Adrenal gland (tissue), 12 donors: ENCODE results near the gene NAA11. TPM values are rescaled to one million over a fixed set of nuclear protein-coding genes. Genes with fewer than 3 reads are reported as not detected.

Experiments used
- DNase-seq, 7 donors: peaks; one replicate each; pipeline ENCODE4 v3.0.0-alpha.2; 2019 to 2020
- H3K27ac ChIP-seq, 5 donors: fragments of 200-600 bp; sonication (generic) in 4 of 5; 1 replicate in 3 of 5; 2 replicates in 2 of 5; pipeline versions ENCODE4 v1.5.1 to v1.8.0; 2016 to 2020; ENCODE audit warnings: mild to moderate bottlenecking in 1 of 5
- H3K27me3 ChIP-seq: fragments of 200-600 bp; 2 replicates; pipeline ENCODE4 v1.8.0; 2021
- H3K36me3 ChIP-seq, 2 donors: fragments of 200-600 bp; replicated peaks in 1 of 2; 1 replicate in 1 of 2; 2 replicates in 1 of 2; pipeline versions ENCODE4 v1.5.1 to v1.8.0; 2018 to 2022
- H3K4me1 ChIP-seq, 2 donors: fragments of 200-600 bp; replicated peaks in 1 of 2; 1 replicate in 1 of 2; 2 replicates in 1 of 2; pipeline versions ENCODE4 v1.5.1 to v1.8.0; 2018 to 2021
- H3K4me3 ChIP-seq, 4 donors: fragments of 200-600 bp; sonication (generic) in 3 of 4; one replicate each; pipeline ENCODE4 v1.5.1; 2016 to 2018
- H3K9me3 ChIP-seq, 3 donors: fragments of 200-600 bp; sonication (generic) in 1 of 3; replicated peaks in 1 of 3; 1 replicate in 2 of 3; 2 replicates in 1 of 3; pipeline versions ENCODE4 v1.5.1 to v1.8.0; 2016 to 2021
- CTCF ChIP-seq, 6 experiments: fragments of 450-650 bp in 4 of 6; fragments of 200-600 bp in 2 of 6; sonication (generic) in 1 of 6; IDR thresholded peaks; 1 replicate in 5 of 6; 2 replicates in 1 of 6; pipeline versions ENCODE4 v1.5.1 to v1.8.0; 2016 to 2021; ENCODE audit warnings: antibody characterized with exemption in 6 of 6, mild to moderate bottlenecking in 2 of 6, moderate library complexity in 1 of 6
- POLR2A ChIP-seq, 2 donors: fragments of 450-650 bp; IDR thresholded peaks; one replicate each; pipeline ENCODE4 v1.6.1; 2017; ENCODE audit warnings: antibody characterized with exemption in 2 of 2, mild to moderate bottlenecking in 2 of 2, moderate library complexity in 1 of 2
- WGBS, 4 donors: extraction: QIAGEN DNeasy Blood & Tissue Kit in 2 of 4; methylation state at CpG; one replicate each; pipeline versions ENCODE4 v1.1.5 to v1.1.7; 2013 to 2017; 5-methylcytosine and 5-hydroxymethylcytosine counted together
- intact Hi-C, 2 donors: fragments of 100-400 bp; cut with DNase I; formaldehyde crosslinking; loops; one replicate each; pipeline versions ENCODE4 v1.14.1 to v1.15.0; 2022 to 2023
- polyA plus RNA-seq, 3 donors: library from polyadenylated mRNA; stranded (reverse); fragments of 200-250 nt in 2 of 3; fragments of 350-450 nt in 1 of 3; fragmentation: Illumina TruSeq in 1 of 3; extraction: RNeasy Lipid Tissue Mini Kit (QIAGEN cat#74804) in 1 of 3; gene quantifications; one replicate each; pipeline ENCODE4 v1.2.3, GENCODE V29; 2013 to 2014
- total RNA-seq, 9 donors: library from RNA; depleted of rRNA in 4 of 9; stranded (reverse); fragments of >200 nt in 4 of 9; fragments of 120-200 nt in 1 of 9; fragmentation: NEBNext Ultra II Directional in 1 of 9; extraction: Animal tissue kit (Norgen Biotek cat#: 25700) in 1 of 9; gene quantifications; one replicate each; pipeline versions ENCODE4 v1.1.0 to v1.2.4, GENCODE V29; 2013 to 2023
- donor health status: healthy with polysubstance abuse.
- donor health status: Bipolar disorder and iron deficiency.
- donor health status: DM: yes; HTN: yes; CAD: no.
- donor health status: DM: no; HTN: no; CAD: no.
- donor health status: DM: no; HTN: no; CAD: no.
- donor health status: DM: yes; HTN: yes; CAD: no.

NAA11 gene
- total and polyA plus RNA-seq, 12 donors: not detected

- Histone ChIP-seq H3K36me3 (no peaks in the 10 kb centered on the region), H3K9me3 (no peaks in the 10 kb centered on the region), H3K27ac (no peak overlapping the region), H3K4me1 (no peaks in the 10 kb centered on the region), H3K27me3 (no peaks in the 10 kb centered on the region), H3K4me3 (no peak overlapping the region)
- DNase-seq: no peak
- 34 to 53% (median 48%) methylated on average over 3 of the region's 3 CpGs for WGBS, 4 donors
- intact Hi-C loops: no loop called here
- no peak for TF ChIP-seq CTCF (IDR thresholded peaks at IDR 0.05)
- TF ChIP-seq POLR2A (IDR thresholded peaks at IDR 0.05): no peak
Measured at GRCh38 chr4:79306795-79307194, 19.1 kb downstream of the NAA11 start.

- no peaks in the 10 kb centered on the region for H3K4me1 ChIP-seq
- no peaks in the 10 kb centered on the region for H3K36me3 ChIP-seq
- no peaks in the 10 kb centered on the region for H3K27me3 ChIP-seq
- TF ChIP-seq POLR2A (IDR thresholded peaks at IDR 0.05): no peak
- no peak overlapping the region for H3K27ac ChIP-seq
- no peak for DNase-seq
- WGBS, 4 donors: 87 to 97% (median 90%) methylated on average over 2 of the region's 2 CpGs
- H3K4me3 ChIP-seq: no peak overlapping the region
- intact Hi-C loops: no loop called here
- no peaks in the 10 kb centered on the region for H3K9me3 ChIP-seq
Measured at GRCh38 chr4:79300280-79300679, 25.6 kb downstream of the NAA11 start.

- Histone ChIP-seq H3K9me3 (no peaks in the 10 kb centered on the region), H3K4me3 (no peak overlapping the region), H3K27me3 (no peaks in the 10 kb centered on the region), H3K36me3 (no peaks in the 10 kb centered on the region), H3K27ac (no peak overlapping the region), H3K4me1 (no peaks in the 10 kb centered on the region)
- TF ChIP-seq CTCF (IDR thresholded peaks at IDR 0.05) (no peak), POLR2A (IDR thresholded peaks at IDR 0.05) (no peak)
- WGBS, 4 donors: 76 to 84% (median 78%) methylated on average over 6 of the region's 6 CpGs
- intact Hi-C loops: no loop called here
- DNase-seq: no peak
Measured at GRCh38 chr4:79298484-79298883, 27.4 kb downstream of the NAA11 start.

- no peaks in the 10 kb centered on the region for H3K4me1 ChIP-seq
- no peak overlapping the region for H3K27ac ChIP-seq
- H3K4me3 ChIP-seq: no peak overlapping the region
- H3K27me3 ChIP-seq: no peaks in the 10 kb centered on the region
- DNase-seq: no peak
- intact Hi-C loops: no loop called here
- WGBS, 4 donors: 67 to 84% (median 81%) methylated on average over 5 to 6 of the region's 6 CpGs
- TF ChIP-seq POLR2A (IDR thresholded peaks at IDR 0.05) (no peak), CTCF (IDR thresholded peaks at IDR 0.05) (no peak)
- no peaks in the 10 kb centered on the region for H3K36me3 ChIP-seq
- H3K9me3 ChIP-seq: no peaks in the 10 kb centered on the region
Measured at GRCh38 chr4:79298027-79298426, 27.8 kb downstream of the NAA11 start.

- H3K4me1 ChIP-seq: no peaks in the 10 kb centered on the region
- DNase-seq: no peak
- no peaks in the 10 kb centered on the region for H3K27me3 ChIP-seq
- no peak for TF ChIP-seq POLR2A (IDR thresholded peaks at IDR 0.05)
- no peak for TF ChIP-seq CTCF (IDR thresholded peaks at IDR 0.05)
- no peaks in the 10 kb centered on the region for H3K36me3 ChIP-seq
- no peak overlapping the region for H3K27ac ChIP-seq
- no peaks in the 10 kb centered on the region for H3K9me3 ChIP-seq
- WGBS, 4 donors: 57 to 77% (median 72%) methylated on average over 1 to 4 of the region's 4 CpGs; no CpG with 5 or more reads in 1 of the 4 donors
- intact Hi-C loops: no loop called here
- H3K4me3 ChIP-seq: no peak overlapping the region
Measured at GRCh38 chr4:79297479-79297878, 28.4 kb downstream of the NAA11 start.
